UCSD-AML1 (cell line): ENCODE measurements around the gene METTL1.
"Not testable (repeated sequence)": the region's sequence is repeated elsewhere in the genome, so short reads cannot be mapped to it uniquely, and the experiment has no call there.

Experiments used
- DNase-seq: peaks from one replicate; lab custom pipeline; 2025; ENCODE audit not compliant: unreplicated experiment; lab: John Stamatoyannopoulos, UW

METTL1 gene

DNA sequence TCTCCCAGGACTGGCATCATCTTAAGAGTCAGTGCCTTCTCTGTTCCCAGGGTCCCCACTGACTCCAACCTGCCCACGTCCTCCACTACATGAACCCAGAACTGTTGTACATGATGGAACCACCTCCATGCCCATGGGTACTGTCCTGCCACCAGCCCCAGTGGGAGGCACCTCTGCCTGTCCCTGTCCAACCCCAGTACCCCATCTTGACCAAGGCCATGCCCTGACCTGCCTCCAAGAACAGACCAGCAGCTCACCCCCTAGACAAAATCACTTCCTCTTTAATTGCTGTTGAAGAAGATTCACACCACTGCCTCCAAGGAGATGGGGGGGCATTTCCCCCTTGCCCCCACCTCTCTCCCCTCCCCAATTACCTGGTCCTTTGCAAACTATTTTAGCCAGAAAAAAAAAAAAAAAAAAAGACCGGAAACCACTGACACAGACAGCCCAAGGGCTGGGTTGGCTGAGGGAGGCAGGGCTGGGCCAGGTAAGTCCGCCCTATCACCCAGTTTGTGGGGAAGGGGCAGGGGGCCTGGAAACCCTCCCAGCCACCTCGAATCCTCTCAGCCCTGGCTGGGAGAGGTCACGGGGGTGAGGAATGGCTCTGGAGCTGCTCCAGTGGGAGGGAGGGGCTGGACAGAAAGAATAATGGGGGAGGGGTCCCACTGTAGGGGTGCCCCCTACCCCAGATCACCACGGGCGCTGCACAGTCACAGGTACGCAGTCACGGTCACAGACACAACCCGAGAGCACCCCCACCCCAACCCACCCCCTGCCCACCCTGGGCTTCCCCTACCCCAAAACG, 46.8 kb downstream of the METTL1 start:
- DNase-seq, result no peak

- no peak for DNase-seq
Measured at GRCh38 chr12:57724003-57724935, 47.6 kb downstream of the METTL1 start.

DNA sequence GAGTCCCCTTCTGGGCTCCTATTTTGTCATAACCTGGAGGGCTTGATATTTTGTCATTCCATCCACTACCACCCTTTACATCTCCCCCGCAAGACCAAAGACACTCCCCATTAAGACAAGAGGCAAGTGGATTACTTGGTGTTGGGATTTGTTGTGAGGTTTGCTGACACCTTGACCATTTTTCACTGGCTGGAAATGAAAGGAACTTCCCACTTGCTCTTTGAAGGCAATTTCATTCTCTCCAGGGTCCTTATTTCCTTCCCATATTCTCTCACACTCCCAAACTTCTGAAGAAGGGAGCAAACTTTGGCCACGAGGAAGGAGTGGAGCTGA, 48.3 kb downstream of the METTL1 start:
- DNase-seq, result no peak

DNA sequence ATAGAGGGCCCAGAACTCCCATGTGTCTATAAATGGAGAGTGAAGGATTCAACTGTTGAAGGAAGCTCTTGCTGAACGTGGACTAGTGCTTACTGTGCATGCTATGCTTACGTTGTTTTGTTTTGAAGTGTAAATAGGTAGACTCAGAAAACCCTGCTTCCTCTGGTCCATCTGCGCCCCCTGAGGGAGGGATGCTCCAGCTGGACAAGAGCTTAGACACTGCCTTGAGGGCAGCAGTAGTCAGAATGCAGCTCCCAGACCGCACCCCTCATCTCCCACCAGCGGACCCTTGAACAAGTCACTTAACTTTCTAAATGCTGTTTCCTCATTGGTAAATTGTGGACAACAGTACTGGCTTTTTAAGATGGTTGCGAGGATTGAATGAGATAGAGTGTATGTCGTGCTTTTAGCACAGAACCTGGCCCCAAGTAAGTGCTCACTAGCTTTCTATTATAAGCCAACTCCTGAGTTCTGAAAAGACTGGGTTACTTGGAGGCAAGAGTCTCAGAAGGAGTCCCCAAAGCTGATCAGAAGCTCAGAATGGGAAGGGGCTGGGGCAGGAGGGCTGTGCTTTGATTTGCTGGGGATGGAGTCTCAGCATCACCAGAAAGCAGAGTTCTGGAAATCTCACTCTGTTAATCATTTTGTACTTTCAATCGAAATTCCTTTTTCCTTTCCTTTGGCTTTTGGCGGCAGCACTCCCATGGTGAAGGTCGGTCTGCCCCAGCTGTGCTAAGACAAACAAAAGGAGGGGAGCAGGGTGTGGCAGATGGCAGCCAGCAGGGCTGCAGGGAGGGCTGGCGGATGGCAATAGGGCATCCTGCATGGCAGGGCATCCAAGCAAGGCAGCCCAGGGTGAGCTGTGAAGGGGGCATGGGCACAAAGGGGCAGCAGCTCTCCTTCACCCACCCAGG, 48.9 kb downstream of the METTL1 start:
- DNase-seq, result no peak

DNA sequence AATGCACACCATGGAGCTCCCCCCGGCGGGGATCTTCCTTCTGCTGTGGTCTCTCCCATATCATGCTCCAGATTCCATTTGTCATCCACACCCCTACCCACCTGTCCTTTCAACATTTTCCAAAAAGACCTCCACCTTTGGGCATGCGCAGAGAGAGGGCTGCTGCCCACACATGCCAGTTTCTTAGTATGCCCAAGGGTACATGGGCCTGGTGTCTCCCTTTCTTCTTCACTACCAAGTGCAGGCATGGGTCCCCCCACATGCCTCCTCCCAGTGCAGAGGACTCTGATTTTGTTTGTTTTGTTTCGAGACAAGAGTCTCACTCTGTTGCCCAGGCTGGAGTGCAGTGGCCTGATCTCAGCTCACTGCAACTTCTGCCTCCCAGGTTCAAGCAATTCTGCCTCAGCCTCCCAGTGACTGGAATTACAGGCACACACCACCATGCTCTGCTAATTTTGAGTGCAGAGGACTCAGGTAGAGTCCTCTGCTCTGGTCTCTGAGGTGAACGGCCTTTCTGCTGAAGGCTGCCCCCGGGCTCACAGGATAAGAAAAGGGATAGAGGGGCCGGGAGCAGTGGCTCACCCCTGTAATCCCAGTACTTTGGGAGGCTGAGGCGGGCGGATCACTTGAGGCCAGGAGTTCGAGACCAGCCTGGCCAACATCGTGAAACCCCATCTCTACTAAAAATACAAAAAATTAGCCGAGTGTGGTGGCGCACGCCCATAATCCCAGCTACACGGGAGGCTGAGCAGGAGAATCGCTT, 49.9 kb downstream of the METTL1 start:
- not testable (repeated sequence) for DNase-seq

GRCh38 chr12:57720606-57721595, 51.0 kb downstream of the METTL1 start:
- DNase-seq, result no peak

DNA sequence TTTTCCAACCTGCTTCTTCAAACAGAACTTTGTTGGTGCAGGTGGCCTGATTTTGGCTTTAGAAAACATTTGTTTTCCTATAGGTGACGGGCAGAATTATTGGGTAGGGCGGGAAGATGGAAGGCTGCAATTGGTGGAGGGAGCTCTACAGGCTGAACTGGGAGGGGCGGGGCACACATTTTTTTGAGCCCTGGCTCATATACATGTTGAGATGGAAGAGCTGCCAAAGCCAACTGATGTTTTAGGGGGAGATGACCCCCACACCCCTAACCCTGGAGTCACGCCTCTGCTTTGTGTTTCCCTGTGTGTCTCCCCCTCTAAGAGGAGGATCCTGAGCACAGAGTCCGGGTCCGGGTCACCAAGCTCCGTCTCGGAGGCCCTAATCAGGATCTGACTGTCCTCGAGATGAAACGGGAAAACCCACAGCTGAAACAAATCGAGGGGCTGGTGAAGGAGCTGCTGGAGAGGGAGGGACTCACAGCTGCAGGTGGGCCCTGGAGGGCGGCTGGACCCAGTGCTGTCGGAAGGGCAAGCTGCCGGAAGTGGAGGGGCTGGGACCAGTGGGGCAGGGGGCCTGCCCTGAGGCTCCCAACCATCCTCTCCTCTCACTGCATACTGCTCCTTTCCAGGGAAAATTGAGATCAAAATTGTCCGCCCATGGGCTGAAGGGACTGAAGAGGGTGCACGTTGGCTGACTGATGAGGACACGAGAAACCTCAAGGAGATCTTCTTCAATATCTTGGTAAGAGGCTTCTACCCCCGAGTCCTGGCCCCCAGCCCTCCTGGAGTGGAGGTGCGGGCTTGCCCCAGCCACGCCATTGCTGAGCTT, 51.9 kb downstream of the METTL1 start:
- DNase-seq, result no peak

DNA sequence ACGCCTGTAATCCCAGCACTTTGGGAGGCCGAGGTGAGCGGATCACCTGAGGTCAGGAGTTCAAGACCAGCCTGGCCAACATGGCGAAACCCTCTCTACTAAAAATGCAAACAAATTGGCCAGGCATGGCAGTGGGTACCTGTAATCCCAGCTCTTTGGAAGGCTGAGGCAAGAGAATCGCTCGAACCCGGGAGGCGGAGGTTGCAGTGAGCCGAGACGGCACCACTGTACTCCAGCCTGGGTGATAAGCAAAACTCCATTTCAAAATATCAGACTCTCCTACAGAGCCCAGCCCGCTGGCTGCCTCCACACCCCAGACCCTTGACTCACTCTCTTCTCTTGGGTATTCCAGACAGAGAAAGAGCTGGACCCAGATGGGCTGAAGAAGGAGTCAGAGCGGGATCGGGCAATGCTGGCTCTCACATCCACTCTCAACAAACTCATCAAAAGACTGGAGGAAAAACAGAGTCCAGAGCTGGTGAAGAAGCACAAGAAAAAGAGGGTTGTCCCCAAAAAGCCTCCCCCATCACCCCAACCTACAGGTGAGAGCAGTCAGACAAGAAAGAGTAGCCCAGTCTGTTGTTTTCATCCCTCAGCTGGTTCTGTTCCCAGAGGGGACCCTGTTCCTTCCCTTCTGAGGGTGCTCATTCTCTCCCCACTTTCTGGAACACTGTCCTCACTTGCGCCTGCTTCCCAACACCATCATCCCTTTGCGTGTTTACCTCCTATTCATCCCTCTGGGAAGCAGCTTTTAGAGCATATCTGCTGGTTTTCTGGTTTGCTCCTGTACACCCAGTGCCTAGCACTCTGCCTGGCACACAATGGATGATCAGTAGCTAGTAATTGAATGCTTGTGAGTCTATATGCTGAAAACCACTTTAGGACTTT, 53.0 kb downstream of the METTL1 start:
- DNase-seq, result no peak
